ENCODE results near the gene CCDC184. TPM values are rescaled to one million over a fixed set of nuclear protein-coding genes. Genes with fewer than 3 reads are reported as not detected.

Gene CCDC184
- total RNA-seq, 1 experiment from 2014 or later = 0.13 TPM

DNA sequence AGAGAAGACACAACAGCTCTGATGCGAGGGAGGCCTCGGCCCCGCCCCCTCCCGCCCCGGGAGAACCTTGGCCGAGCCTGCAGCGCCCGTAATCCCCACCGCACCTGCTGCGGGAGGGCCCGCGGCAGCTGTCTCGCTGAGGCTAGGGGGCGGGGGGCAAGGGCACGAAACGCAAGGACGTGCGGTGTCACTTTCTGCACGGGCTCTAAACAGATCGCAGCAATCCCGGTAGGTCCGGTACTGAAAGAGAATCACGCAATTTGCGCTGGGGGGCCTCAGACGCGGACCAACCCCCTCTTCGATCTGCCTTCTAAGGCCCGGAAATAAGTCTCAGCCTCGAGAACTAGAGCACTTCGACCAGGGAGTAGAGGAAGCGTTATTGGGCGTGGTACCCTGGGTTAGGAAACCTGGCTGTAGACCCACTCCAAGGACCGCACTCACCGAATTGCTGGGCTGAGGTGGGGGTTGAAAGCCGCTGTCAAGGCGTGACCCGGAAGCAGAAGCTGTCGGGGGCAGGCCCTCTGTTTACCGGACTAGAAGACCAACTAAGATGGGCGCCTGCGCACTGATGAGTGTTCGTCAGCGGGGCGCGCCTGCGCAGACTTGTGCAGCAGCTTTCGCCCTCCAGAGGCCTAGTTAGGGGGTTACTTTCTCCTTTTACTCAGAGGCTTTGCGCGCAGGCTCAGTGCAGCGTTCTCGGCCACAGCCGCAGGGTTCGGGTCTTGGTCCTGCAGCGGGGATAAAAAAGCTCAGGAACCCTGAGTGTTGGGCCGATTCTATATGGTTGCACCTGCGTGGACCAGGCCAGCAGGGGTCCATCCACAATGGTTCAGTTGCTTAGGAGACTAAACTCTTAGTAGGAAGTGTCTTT is 26.2 kb upstream of the CCDC184 start, which contains the start of gene ASB8:
Gene ASB8 (minus strand): TSS at position 498 of the 871 bp plus-strand sequence. CDS start 4,019 bp downstream, outside the sequence.
- Histone ChIP-seq H4K5ac (ENCODE audit: insufficient read length, low read depth, low read length) (no peak within 1 kb of the TSS), H3K9ac (ENCODE audit: extremely low read depth, insufficient read length, low read length) (peak within 1 kb of the TSS; percentile 54), H4K20me1 (ENCODE audit: control insufficient read depth, insufficient read depth, insufficient read length) (no peaks in the 10 kb centered on the region), H3K79me1 (ENCODE audit: insufficient read depth, low read depth, low read length, poor library complexity, severe bottlenecking) (no peaks in the 10 kb centered on the region), H4K8ac (replicated peaks; ENCODE audit: insufficient read length, low read depth, low read length) (no peak within 1 kb of the TSS), H3K23ac (ENCODE audit: insufficient read length, low read depth, low read length) (no peak within 1 kb of the TSS), H3T11ph (ENCODE audit: low read length) (no peak within 1 kb of the TSS), H2BK5ac (ENCODE audit: insufficient read length, low read length) (no peak within 1 kb of the TSS), H3K27me3 (ENCODE audit: insufficient read depth, low read length) (no peaks in the 10 kb centered on the region), H3K23me2 (ENCODE audit: insufficient read length, low read depth, low read length, poor library complexity, severe bottlenecking) (no peaks in the 10 kb centered on the region), H2BK20ac (ENCODE audit: low read depth, low read length, poor library complexity, severe bottlenecking) (no peak within 1 kb of the TSS), H4K91ac (ENCODE audit: insufficient read length, low read depth, low read length) (no peak within 1 kb of the TSS), H3K27ac (ENCODE audit: insufficient read length, low read depth, low read length) (no peak within 1 kb of the TSS), H3K56ac (ENCODE audit: insufficient read length, low read depth, low read length) (no peak within 1 kb of the TSS), H2BK120ac (ENCODE audit: low read depth, low read length, poor library complexity, severe bottlenecking) (no peak within 1 kb of the TSS), H3K9me3 (ENCODE audit: control insufficient read depth, low read depth, low read length) (no peaks in the 10 kb centered on the region), H3K4me2 (ENCODE audit: insufficient read depth, insufficient read length, low read length) (peak within 1 kb of the TSS; percentile 84), H2AK5ac (ENCODE audit: insufficient read length, low read length) (no peak within 1 kb of the TSS), H3K4me1 (ENCODE audit: insufficient read depth, low read length) (no peaks in the 10 kb centered on the region; the same call in 1 of the 2 replicates), H3K79me2 (ENCODE audit: insufficient read depth, low read length) (no peaks in the 10 kb centered on the region), H3K4ac (ENCODE audit: low read depth, low read length) (no peak within 1 kb of the TSS), H2BK12ac (ENCODE audit: insufficient read length, low read depth, low read length) (no peak within 1 kb of the TSS), H2AFZ (ENCODE audit: low read length) (peak within 1 kb of the TSS; percentile 66), H3K14ac (ENCODE audit: insufficient read depth, low read length) (no peak within 1 kb of the TSS), H3K18ac (ENCODE audit: insufficient read length, low read depth, low read length) (no peak within 1 kb of the TSS), H2BK15ac (ENCODE audit: low read depth, low read length) (no peak within 1 kb of the TSS)
- WGBS (ENCODE audit: extremely low coverage, insufficient read length, low lambda C conversion rate) = no CpG with 5 or more reads among the region's 56 CpGs
- no peaks in the 10 kb centered on the region for H3K36me3 Mint-ChIP-seq (ENCODE audit: insufficient read depth in 1 of 3, low read depth in 3 of 3)
- DNase-seq = peak; percentile 100
- peak within 1 kb of the TSS; percentile 79 to 91 (median 87); a peak in 6 of 7 replicates for H3K27ac Mint-ChIP-seq
- peaks cover 10 to 15% of the 10 kb centered on the region in 2 experiments for H3K4me1 Mint-ChIP-seq
- H3K9me3 Mint-ChIP-seq = no peaks in the 10 kb centered on the region
- H3K27me3 Mint-ChIP-seq (ENCODE audit: low read depth) = peaks cover 8% of the 10 kb centered on the region
- H3K4me3 Mint-ChIP-seq = peak within 1 kb of the TSS; percentile 93 to 94
- TF ChIP-seq, protein P1, sequence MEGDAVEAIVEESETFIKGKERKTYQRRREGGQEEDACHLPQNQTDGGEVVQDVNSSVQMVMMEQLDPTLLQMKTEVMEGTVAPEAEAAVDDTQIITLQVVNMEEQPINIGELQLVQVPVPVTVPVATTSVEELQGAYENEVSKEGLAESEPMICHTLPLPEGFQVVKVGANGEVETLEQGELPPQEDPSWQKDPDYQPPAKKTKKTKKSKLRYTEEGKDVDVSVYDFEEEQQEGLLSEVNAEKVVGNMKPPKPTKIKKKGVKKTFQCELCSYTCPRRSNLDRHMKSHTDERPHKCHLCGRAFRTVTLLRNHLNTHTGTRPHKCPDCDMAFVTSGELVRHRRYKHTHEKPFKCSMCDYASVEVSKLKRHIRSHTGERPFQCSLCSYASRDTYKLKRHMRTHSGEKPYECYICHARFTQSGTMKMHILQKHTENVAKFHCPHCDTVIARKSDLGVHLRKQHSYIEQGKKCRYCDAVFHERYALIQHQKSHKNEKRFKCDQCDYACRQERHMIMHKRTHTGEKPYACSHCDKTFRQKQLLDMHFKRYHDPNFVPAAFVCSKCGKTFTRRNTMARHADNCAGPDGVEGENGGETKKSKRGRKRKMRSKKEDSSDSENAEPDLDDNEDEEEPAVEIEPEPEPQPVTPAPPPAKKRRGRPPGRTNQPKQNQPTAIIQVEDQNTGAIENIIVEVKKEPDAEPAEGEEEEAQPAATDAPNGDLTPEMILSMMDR (conservative IDR thresholded peaks at IDR 0.05) = peak; percentile 50

Measured in H9 (cell line).